ENCODE measurements around the gene TECPR2.

Gene TECPR2

DNA sequence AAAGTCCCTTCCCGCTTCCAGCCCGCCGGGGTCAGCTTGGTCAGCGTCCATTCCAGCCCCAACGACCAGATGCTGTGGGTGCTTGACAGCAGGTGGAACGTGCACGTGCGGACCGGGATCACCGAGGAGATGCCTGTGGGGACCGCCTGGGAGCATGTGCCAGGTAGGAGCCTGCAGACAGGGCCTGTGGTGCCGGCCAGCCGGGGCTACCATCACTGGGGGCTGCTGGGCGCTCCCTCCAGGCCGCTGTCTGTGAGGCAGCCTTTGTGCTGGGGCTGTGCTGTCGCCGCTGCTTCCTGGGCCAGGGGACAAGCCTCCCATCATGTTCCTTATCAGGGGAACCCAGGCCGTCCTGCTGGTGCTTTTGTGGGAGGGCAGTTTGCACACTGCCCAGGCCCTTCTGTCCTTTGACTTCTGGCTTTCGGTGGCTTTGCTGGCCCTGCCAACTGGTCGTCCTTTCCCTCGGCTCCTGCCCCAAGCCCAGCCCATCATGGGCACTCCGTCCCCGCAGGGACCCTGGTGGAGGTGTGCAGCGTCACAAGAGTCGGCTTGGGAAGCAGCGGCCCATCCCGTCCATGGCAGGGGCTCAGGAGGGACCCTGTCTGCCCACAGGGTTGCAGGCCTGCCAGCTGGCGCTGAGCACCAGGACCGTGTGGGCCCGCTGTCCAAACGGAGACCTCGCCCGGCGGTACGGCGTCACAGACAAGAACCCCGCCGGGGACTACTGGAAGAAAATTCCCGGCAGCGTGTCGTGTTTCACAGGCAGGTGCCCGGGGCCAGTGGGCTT lies 134.4 kb downstream of the TECPR2 start:
- H3K4me3 ChIP-seq (ENCODE audit: low read length) = no peak overlapping the region
- TF ChIP-seq, protein P1, sequence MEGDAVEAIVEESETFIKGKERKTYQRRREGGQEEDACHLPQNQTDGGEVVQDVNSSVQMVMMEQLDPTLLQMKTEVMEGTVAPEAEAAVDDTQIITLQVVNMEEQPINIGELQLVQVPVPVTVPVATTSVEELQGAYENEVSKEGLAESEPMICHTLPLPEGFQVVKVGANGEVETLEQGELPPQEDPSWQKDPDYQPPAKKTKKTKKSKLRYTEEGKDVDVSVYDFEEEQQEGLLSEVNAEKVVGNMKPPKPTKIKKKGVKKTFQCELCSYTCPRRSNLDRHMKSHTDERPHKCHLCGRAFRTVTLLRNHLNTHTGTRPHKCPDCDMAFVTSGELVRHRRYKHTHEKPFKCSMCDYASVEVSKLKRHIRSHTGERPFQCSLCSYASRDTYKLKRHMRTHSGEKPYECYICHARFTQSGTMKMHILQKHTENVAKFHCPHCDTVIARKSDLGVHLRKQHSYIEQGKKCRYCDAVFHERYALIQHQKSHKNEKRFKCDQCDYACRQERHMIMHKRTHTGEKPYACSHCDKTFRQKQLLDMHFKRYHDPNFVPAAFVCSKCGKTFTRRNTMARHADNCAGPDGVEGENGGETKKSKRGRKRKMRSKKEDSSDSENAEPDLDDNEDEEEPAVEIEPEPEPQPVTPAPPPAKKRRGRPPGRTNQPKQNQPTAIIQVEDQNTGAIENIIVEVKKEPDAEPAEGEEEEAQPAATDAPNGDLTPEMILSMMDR (IDR thresholded peaks at IDR 0.05; ENCODE audit: insufficient read depth, low read depth, low read length, missing control alignments) = no peak
- no peak for DNase-seq (ENCODE audit: low read depth)

DNA sequence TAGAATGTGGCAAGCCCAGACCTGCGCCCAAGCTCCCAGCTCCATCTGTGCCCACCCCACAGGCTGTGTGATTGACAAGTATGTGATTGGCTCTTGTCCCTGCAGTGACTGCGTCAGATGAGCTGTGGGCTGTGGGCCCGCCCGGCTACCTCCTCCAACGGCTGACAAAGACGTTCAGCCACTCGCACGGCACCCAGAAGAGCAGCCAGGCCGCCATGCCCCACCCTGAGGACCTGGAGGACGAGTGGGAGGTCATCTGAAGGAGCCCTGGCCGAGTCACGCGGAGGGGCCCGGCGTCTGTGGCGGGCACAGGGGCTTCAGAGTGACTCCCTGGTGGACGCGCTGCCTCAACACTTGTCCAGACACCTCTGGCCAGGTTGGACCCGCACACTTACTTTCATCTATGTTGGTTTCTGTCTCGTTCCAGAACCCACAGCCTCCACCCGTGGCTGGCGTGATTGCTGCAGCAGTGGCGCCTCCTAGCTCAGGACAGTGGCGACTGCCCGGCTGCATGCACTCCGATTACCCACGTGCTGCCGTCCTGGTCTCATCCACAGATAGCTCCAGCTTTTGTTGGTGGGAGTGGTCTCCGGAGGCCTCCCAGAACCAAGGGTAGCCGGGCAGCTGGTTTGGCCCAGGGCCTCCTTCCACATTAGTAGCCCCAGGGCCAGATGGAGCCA lies 135.4 kb downstream of the TECPR2 start:
- no peak overlapping the region for H3K4me3 ChIP-seq (ENCODE audit: low read length)
- TF ChIP-seq, protein P1 (IDR thresholded peaks at IDR 0.05; ENCODE audit: insufficient read depth, low read depth, low read length, missing control alignments) = peak; percentile 21
- no peak for DNase-seq (ENCODE audit: low read depth)

DNA sequence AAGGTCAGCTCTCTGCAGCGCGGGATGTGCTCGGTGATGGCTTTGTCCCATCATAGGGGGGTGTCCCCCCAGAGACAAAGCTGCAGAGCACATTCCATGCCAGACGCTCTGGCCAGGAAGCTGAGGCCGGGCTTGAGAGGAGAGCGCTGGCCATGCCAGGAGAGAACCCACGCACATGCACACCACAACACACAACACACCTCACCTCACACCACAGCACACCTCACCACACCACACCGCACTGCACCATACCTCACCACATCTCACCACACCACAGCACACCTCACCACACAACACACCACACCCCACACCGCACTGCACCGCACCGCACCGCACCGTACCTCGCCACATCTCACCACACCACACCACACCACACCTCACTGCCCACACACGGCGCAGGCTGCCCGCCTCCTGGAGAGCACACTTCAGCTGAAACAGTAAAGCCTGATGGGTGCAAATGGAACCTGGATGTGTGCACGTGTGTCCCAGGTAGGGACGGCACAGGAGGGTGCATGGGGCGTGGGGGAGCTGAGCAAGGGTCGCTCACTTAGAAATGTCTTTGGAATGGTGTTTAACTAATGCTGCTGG lies 136.0 kb downstream of the TECPR2 start:
- DNase-seq (ENCODE audit: low read depth) = no peak
- H3K4me3 ChIP-seq (ENCODE audit: low read length) = no peak overlapping the region
- TF ChIP-seq, protein P1 (IDR thresholded peaks at IDR 0.05; ENCODE audit: insufficient read depth, low read depth, low read length, missing control alignments) = no peak

DNA sequence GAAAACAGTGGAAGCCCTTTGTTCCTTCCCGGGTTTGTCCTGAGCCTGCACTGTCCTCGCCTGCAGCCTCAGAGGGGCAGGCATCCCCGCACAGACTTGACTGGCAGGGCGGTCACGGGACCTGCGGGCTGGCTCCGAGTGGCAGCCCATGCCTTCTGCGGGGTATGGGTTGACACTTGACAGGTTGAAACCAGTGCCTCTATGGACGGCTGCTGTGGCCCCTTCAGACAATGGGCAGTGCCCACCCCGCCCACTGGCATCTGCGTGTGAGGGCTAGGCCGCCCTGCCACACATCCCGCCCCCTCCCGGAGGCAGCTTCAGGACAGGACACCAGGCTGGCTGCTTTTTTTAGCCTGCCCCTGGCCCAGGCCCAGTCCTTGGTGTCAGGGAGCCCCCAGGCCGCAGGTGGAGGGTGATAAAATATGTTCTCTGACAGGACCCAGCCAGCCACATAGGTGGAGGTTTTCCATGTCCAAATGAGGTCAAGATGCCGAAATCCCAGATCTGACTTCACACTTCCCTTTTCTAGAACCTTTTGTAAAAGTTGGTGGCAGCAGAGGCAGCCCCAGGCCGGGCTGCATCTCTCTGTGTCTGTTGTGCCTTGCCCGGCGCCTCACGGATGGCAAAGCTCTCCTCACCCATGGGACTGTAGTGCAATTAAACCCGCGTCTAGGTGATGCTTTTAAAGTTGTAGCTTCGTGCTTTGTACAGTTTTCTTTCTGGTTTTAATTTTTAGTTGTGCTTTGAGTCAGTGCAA lies 136.8 kb downstream of the TECPR2 start:
- no peak for DNase-seq (ENCODE audit: low read depth)
- TF ChIP-seq, protein P1 (IDR thresholded peaks at IDR 0.05; ENCODE audit: insufficient read depth, low read depth, low read length, missing control alignments) = no peak
- H3K4me3 ChIP-seq (ENCODE audit: low read length) = no peak overlapping the region

DNA sequence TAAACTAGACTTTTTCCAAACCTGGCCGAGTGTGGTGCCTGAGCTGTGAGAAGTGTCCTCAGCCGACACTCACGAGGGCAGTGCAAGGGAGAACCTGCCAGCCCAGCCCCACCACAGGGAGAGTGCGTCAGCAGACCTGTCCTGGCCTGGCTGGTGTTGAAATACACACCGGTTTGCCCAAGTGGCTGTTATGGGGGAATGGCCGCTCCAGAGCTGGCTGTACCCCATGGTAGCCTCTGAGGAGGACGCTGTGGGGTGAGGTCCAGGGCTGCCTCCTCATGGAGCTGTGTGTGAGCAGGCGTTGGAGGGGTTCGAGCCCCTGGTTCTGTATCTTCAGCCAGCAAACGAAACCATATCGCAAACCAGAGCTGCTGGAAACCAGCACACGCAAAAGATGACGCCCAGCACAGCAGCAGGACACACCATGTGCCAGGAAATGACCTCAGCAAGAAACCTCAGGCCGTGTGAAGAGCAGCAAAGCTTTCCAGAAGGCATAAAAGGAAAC lies 137.5 kb downstream of the TECPR2 start:
- H3K4me3 ChIP-seq (ENCODE audit: low read length) = no peak overlapping the region
- DNase-seq (ENCODE audit: low read depth) = peak; percentile 73
- TF ChIP-seq, protein P1 (IDR thresholded peaks at IDR 0.05; ENCODE audit: insufficient read depth, low read depth, low read length, missing control alignments) = no peak

DNA sequence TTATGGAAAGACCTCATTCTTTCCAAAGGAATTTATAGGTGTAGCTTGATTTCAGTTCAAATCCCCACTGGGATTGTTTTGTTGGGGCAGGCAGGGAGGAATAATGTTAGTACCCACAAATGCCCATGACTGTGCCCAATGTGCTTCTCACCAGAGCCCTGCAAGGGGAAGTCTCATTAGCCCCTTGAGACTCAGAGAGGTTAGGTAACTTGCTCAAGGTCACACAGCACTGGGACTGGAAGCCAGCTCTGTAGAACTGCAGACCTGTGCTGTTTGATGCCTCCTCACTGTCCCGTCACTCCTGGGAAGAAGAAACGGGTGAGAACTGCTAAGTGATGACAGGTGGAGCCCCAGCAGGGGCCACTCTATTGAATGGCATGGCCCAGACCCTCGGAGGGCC lies 138.0 kb downstream of the TECPR2 start:
- no peak for DNase-seq (ENCODE audit: low read depth)
- no peak overlapping the region for H3K4me3 ChIP-seq (ENCODE audit: low read length)
- TF ChIP-seq, protein P1 (IDR thresholded peaks at IDR 0.05; ENCODE audit: insufficient read depth, low read depth, low read length, missing control alignments) = no peak
